Measurements from ENCODE around the gene ATAT1.

GRCh38 chr6:30672445-30673253 is 46.0 kb downstream of the ATAT1 start, which contains the start of gene DHX16:
- TF ChIP-seq, protein P1, sequence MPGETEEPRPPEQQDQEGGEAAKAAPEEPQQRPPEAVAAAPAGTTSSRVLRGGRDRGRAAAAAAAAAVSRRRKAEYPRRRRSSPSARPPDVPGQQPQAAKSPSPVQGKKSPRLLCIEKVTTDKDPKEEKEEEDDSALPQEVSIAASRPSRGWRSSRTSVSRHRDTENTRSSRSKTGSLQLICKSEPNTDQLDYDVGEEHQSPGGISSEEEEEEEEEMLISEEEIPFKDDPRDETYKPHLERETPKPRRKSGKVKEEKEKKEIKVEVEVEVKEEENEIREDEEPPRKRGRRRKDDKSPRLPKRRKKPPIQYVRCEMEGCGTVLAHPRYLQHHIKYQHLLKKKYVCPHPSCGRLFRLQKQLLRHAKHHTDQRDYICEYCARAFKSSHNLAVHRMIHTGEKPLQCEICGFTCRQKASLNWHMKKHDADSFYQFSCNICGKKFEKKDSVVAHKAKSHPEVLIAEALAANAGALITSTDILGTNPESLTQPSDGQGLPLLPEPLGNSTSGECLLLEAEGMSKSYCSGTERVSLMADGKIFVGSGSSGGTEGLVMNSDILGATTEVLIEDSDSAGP (CRISPR knock-in tag; IDR thresholded peaks at IDR 0.05), result 0 out of 2 replicates have a peak, but pooled peaks have one; percentile 54
- TF ChIP-seq ZBTB26 (CRISPR knock-in tag; IDR thresholded peaks at IDR 0.05), result no peak

Measured in K562 (cell line).